NCI-H1092 (cell line): ENCODE data around the gene AKAP12.
"Not testable (repeated sequence)": the region's sequence is repeated elsewhere in the genome, so short reads cannot be mapped to it uniquely, and the experiment has no call there.

Experiments
- DNase-seq: peaks from one replicate; lab custom pipeline; 2025; lab: John Stamatoyannopoulos, UW

Gene AKAP12

GRCh38 chr6:151349651-151350270 is 110.0 kb downstream of the AKAP12 start:
- no peak for DNase-seq

GRCh38 chr6:151350442-151351145 is 110.8 kb downstream of the AKAP12 start:
- no peak for DNase-seq

- no peak for DNase-seq
These were observed 111.5 kb downstream of the AKAP12 start for GRCh38 chr6:151351146-151351700.

- DNase-seq = no peak
These were observed 112.0 kb downstream of the AKAP12 start for GRCh38 chr6:151351731-151352130.

- DNase-seq = no peak
These were observed 112.9 kb downstream of the AKAP12 start for GRCh38 chr6:151352410-151353396.

GRCh38 chr6:151353795-151354194 is 114.0 kb downstream of the AKAP12 start:
- no peak for DNase-seq

- DNase-seq = not testable (repeated sequence)
These were observed 117.2 kb downstream of the AKAP12 start for GRCh38 chr6:151356983-151357382.

- DNase-seq = no peak
These were observed 118.1 kb downstream of the AKAP12 start for GRCh38 chr6:151357758-151358436.

- DNase-seq = no peak
These were observed 118.7 kb downstream of the AKAP12 start for GRCh38 chr6:151358475-151358874.

- no peak for DNase-seq
These were observed 119.7 kb downstream of the AKAP12 start for GRCh38 chr6:151359486-151359885.

GRCh38 chr6:151365233-151365632 is 125.5 kb downstream of the AKAP12 start:
- no peak for DNase-seq

- DNase-seq = no peak
These were observed 130.8 kb downstream of the AKAP12 start for GRCh38 chr6:151370509-151371078.

- no peak for DNase-seq
These were observed 132.4 kb downstream of the AKAP12 start for GRCh38 chr6:151372164-151372563.

GRCh38 chr6:151374036-151374683 is 134.4 kb downstream of the AKAP12 start:
- DNase-seq = no peak

- no peak for DNase-seq
These were observed 136.1 kb downstream of the AKAP12 start for GRCh38 chr6:151375833-151376232.

- no peak for DNase-seq
These were observed 136.7 kb downstream of the AKAP12 start for GRCh38 chr6:151376440-151376839.

GRCh38 chr6:151377095-151377494 is 137.3 kb downstream of the AKAP12 start:
- DNase-seq = no peak

GRCh38 chr6:151379933-151380847 is 140.4 kb downstream of the AKAP12 start:
- no peak for DNase-seq

GRCh38 chr6:151380848-151381205 is 141.1 kb downstream of the AKAP12 start:
- DNase-seq = no peak

- DNase-seq = no peak
These were observed 142.0 kb downstream of the AKAP12 start for GRCh38 chr6:151381722-151382121.
